Osteoblast (primary cell): ENCODE results near the gene HES6. TPM values are rescaled to one million over a fixed set of nuclear protein-coding genes. Genes with fewer than 3 reads are reported as not detected.
A peak's percentile ranks its signal among the peaks of the same experiment; 100 is the strongest.

ENCODE experiments used
- DNase-seq: peaks from one replicate; pipeline ENCODE4 v3.0.0; 2011; ENCODE audit warnings: low spot score, mixed read lengths; ENCODE audit not compliant: insufficient read length; ENCODE audit errors: missing footprints
- H2AFZ ChIP-seq: 2 replicates; pipeline ENCODE4 v1.6.0; 2011; ENCODE audit warnings: mild to moderate bottlenecking, low read length
- H3K27ac ChIP-seq: 2 replicates; pipeline ENCODE4 v1.5.1; 2011; ENCODE audit warnings: mild to moderate bottlenecking, low read depth, low read length, moderate library complexity
- H3K27me3 ChIP-seq: 2 replicates; pipeline ENCODE4 v1.6.0; 2012; ENCODE audit warnings: mild to moderate bottlenecking, control low read depth, inconsistent platforms, low read length, moderate library complexity; ENCODE audit not compliant: insufficient read depth
- H3K36me3 ChIP-seq: 2 replicates; pipeline ENCODE4 v1.5.1; 2011; ENCODE audit warnings: mild to moderate bottlenecking, low read length, control low read depth, moderate library complexity; ENCODE audit not compliant: insufficient read depth
- H3K4me1 ChIP-seq: 2 replicates; pipeline ENCODE4 v1.5.1; 2011; ENCODE audit warnings: mild to moderate bottlenecking, low read length, control low read depth, moderate library complexity; ENCODE audit not compliant: insufficient read depth
- H3K4me2 ChIP-seq: 2 replicates; pipeline ENCODE4 v1.6.0; 2011; ENCODE audit warnings: mild to moderate bottlenecking, low read length; ENCODE audit not compliant: insufficient read depth
- H3K4me3 ChIP-seq: fragments of 200-600 bp; sonication (generic); 3 replicates; pipeline ENCODE4 v1.5.1; 2012; ENCODE audit warnings: mild to moderate bottlenecking, low read length, inconsistent platforms; ENCODE audit not compliant: insufficient read depth
- H3K79me2 ChIP-seq: 2 replicates; pipeline ENCODE4 v1.6.0; 2012; ENCODE audit warnings: mild to moderate bottlenecking, low read length, control low read depth, inconsistent platforms; ENCODE audit not compliant: insufficient read depth
- H3K9me3 ChIP-seq: 2 replicates; pipeline ENCODE4 v1.5.1; 2011; ENCODE audit warnings: low read depth, low read length, control low read depth
- H4K20me1 ChIP-seq: 2 replicates; pipeline ENCODE4 v1.6.0; 2012; ENCODE audit warnings: mild to moderate bottlenecking, low read length, control low read depth; ENCODE audit not compliant: insufficient read depth
- total RNA-seq: library from RNA; depleted of rRNA; stranded (reverse); fragments of >200 nt; gene quantifications from 2 replicates; pipeline ENCODE4 v1.2.3, GENCODE V29; 2012
- TF ChIP-seq, protein P1 (sequence below): IDR thresholded peaks from 2 replicates; pipeline ENCODE4 v1.5.1; 2011; ENCODE audit warnings: mild to moderate bottlenecking, low read depth, low read length, moderate library complexity; ENCODE audit errors: extremely low read depth

The HES6 gene
- total RNA-seq, 1 donor, result 4.0 TPM

DNA sequence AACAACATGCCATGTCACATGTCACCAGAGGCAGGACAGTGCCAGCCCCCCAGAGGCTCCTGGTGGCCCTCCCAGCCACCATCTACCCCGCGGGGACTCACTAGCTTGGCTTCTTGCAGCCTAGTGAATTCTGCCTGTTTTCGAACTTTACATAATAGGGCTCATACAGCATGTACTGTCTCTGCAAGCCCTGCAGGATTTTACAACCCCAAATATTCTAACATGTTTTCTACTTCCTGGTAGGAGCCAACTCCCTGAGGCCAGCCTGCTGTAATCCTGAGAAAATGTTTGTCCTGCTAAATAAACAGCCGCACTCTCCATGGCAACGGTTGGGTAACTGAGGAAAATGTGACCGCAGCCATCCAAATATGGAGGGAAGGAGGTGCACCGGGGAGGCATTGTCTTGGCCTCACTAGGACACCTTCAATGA lies 45.8 kb upstream of the HES6 start:
- peak overlapping the region; percentile 87 for H3K4me2 ChIP-seq
- H4K20me1 ChIP-seq, result no peaks in the 10 kb centered on the region
- H3K27ac ChIP-seq, result peak overlapping the region; percentile 99
- H3K4me1 ChIP-seq, result peaks cover 40% of the 10 kb centered on the region
- peak; percentile 96 for DNase-seq
- peaks cover 22% of the 10 kb centered on the region for H3K79me2 ChIP-seq
- H3K27me3 ChIP-seq, result no peaks in the 10 kb centered on the region
- H2AFZ ChIP-seq, result no peak overlapping the region
- peak overlapping the region; percentile 37 for H3K4me3 ChIP-seq
- H3K9me3 ChIP-seq, result no peaks in the 10 kb centered on the region
- H3K36me3 ChIP-seq, result no peaks in the 10 kb centered on the region
- TF ChIP-seq, protein P1, sequence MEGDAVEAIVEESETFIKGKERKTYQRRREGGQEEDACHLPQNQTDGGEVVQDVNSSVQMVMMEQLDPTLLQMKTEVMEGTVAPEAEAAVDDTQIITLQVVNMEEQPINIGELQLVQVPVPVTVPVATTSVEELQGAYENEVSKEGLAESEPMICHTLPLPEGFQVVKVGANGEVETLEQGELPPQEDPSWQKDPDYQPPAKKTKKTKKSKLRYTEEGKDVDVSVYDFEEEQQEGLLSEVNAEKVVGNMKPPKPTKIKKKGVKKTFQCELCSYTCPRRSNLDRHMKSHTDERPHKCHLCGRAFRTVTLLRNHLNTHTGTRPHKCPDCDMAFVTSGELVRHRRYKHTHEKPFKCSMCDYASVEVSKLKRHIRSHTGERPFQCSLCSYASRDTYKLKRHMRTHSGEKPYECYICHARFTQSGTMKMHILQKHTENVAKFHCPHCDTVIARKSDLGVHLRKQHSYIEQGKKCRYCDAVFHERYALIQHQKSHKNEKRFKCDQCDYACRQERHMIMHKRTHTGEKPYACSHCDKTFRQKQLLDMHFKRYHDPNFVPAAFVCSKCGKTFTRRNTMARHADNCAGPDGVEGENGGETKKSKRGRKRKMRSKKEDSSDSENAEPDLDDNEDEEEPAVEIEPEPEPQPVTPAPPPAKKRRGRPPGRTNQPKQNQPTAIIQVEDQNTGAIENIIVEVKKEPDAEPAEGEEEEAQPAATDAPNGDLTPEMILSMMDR, result no peak

DNA sequence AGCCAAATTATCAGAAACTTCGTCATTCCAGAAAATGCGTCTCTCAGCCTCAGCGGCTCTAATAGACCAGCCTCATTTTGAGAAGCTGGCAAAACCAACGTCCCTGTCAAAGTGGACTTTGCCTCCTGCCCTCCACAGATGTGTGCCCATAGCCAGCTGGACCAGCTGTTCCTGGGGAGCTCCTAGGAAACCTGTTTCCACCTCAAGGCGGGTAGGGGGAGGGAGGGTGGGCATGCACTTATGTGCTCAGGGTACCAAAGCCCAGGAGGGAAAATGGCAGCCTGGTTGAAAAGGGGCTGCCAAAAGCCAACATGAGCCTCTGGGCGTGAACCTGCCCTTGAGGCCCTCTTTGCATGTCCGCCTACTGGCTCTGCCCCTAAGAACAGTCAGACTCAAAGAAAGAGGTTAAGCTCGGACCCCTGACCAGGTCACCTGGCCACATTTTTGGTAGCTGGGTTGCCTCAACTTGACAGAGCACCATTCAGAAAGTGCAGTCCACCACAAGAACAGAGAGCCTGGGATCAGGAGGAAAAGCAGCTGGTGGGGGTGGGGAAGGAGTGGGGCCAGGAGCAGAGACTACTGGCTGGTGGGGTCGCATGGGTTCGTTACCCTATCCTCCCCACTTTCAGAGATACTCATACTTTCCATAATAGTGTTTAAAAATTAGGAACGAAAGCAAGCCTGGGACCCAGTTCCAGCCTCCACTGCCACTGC lies 45.1 kb upstream of the HES6 start:
- Histone ChIP-seq H2AFZ (no peak overlapping the region), H3K27me3 (no peaks in the 10 kb centered on the region), H3K36me3 (no peaks in the 10 kb centered on the region), H3K9me3 (no peaks in the 10 kb centered on the region), H3K4me1 (peaks cover 40% of the 10 kb centered on the region), H4K20me1 (no peaks in the 10 kb centered on the region), H3K4me3 (no peak overlapping the region), H3K79me2 (peaks cover 27% of the 10 kb centered on the region), H3K27ac (peak overlapping the region; percentile 99), H3K4me2 (peak overlapping the region; percentile 87)
- peak; percentile 65 for DNase-seq
- TF ChIP-seq, protein P1, result no peak

DNA sequence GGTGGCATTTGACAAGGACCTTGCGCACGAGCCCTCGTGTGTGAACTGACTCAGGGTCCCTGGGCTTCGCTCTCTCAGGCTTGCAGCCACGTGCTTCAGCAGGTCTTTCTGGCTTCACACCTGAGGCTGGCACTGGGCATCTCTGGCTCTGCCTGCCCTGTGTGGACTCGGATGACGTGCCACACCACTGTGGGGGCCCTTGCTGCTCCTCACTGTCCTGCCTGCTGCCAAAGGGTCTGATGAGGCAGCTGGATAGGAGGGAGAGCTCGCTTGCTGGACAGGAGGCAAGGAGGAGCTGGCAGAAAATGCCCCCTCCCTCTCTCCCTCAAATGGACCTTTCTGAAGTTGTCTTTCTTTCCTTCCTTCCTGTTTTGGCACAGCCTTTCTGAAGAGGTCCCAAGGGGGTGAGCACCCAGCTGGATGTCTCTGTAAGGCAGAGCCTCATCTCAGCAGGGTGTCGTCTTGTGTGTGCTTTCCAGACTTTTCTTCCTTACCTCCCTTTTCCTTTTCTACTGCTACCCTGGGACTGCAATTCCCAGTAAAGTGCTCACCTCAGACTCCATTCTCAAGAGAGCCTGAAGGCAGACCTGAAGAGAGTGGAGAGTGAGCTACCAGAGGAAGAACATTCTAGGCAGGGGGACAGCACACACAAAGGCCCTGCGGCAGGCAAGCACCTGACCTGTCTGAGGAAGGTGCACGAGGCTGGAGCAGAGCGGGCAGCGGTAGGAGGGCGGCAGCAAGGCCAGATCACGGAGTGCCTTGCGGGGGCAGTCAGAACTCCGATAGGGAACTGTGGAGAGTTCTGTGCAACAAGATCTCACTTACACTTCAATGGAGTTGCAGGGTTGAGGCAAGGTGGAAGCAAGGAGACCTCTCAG lies 43.3 kb upstream of the HES6 start:
- DNase-seq, result peak; percentile 66
- no peaks in the 10 kb centered on the region for H3K27me3 ChIP-seq
- H3K79me2 ChIP-seq, result peaks cover 28% of the 10 kb centered on the region
- H2AFZ ChIP-seq, result no peak overlapping the region
- H3K4me2 ChIP-seq, result no peak overlapping the region
- H3K9me3 ChIP-seq, result no peaks in the 10 kb centered on the region
- H4K20me1 ChIP-seq, result peaks cover 8% of the 10 kb centered on the region
- H3K4me1 ChIP-seq, result peaks cover 31% of the 10 kb centered on the region
- no peaks in the 10 kb centered on the region for H3K36me3 ChIP-seq
- TF ChIP-seq, protein P1, result no peak
- H3K4me3 ChIP-seq, result no peak overlapping the region
- no peak overlapping the region for H3K27ac ChIP-seq
